AG04449 (cell line): ENCODE results near the gene AXIN2.

Experiments used
- CTCF ChIA-PET: fragments of 350-600 bp; formaldehyde crosslinking; extraction: SDS; loops from one replicate; lab custom pipeline; 2021; ENCODE audit warnings: antibody characterized with exemption; lab: Yijun Ruan, JAX
- POLR2A ChIA-PET: fragments of 400-600, 350-600 bp; formaldehyde crosslinking; extraction: SDS; loops from one replicate; lab custom pipeline; 2020; ENCODE audit warnings: antibody characterized with exemption, inconsistent platforms; lab: Yijun Ruan, JAX
- DNase-seq: peaks from one replicate; pipeline ENCODE4 v3.0.0-alpha.2; 2010; ENCODE audit warnings: low read depth, low spot score
- H3K4me3 ChIP-seq: 2 replicates; pipeline ENCODE4 v1.5.1; 2011; ENCODE audit warnings: low read depth, mild to moderate bottlenecking, control low read depth, low read length
- TF ChIP-seq, protein P1 (sequence below): IDR thresholded peaks from one replicate; pipeline ENCODE4 v1.5.1; 2011; ENCODE audit warnings: mild to moderate bottlenecking, moderate library complexity, low read length, control low read depth, inconsistent platforms; ENCODE audit not compliant: insufficient read depth; ENCODE audit errors: missing control alignments

The AXIN2 gene

DNA sequence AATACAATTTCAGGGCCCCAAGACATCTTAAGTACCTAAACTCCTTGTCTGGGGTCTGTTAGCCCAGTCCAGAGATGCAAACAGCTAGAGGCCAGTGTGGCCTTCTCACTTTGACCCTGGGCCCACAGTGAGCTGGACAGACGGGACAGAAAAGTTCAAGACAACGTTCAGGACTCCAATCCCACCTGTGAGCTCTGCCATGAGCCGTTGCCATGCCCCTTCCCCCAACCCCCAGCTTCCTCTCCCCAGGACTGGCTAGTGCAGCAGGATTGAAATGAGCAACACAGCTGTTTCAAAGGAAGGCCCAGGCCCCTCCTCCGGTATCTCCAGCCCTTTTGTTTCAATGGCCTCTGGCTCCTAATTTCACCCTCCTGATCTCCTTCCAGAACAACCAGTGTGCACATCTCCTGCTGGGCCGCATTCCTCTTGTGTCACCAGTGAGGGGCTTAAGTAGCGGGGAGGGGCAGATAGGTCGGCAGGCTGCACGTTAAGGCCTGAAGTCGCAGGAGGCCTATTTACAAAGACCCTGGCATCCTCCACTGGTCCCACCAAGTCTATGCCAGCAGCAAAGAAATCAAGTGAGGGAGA, 11.3 kb downstream of the AXIN2 start:
- no peak overlapping the region for H3K4me3 ChIP-seq
- no peak for DNase-seq
- TF ChIP-seq, protein P1, sequence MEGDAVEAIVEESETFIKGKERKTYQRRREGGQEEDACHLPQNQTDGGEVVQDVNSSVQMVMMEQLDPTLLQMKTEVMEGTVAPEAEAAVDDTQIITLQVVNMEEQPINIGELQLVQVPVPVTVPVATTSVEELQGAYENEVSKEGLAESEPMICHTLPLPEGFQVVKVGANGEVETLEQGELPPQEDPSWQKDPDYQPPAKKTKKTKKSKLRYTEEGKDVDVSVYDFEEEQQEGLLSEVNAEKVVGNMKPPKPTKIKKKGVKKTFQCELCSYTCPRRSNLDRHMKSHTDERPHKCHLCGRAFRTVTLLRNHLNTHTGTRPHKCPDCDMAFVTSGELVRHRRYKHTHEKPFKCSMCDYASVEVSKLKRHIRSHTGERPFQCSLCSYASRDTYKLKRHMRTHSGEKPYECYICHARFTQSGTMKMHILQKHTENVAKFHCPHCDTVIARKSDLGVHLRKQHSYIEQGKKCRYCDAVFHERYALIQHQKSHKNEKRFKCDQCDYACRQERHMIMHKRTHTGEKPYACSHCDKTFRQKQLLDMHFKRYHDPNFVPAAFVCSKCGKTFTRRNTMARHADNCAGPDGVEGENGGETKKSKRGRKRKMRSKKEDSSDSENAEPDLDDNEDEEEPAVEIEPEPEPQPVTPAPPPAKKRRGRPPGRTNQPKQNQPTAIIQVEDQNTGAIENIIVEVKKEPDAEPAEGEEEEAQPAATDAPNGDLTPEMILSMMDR, result no peak
- ChIA-PET POLR2A (no interaction called here), CTCF (no interaction called here)

DNA sequence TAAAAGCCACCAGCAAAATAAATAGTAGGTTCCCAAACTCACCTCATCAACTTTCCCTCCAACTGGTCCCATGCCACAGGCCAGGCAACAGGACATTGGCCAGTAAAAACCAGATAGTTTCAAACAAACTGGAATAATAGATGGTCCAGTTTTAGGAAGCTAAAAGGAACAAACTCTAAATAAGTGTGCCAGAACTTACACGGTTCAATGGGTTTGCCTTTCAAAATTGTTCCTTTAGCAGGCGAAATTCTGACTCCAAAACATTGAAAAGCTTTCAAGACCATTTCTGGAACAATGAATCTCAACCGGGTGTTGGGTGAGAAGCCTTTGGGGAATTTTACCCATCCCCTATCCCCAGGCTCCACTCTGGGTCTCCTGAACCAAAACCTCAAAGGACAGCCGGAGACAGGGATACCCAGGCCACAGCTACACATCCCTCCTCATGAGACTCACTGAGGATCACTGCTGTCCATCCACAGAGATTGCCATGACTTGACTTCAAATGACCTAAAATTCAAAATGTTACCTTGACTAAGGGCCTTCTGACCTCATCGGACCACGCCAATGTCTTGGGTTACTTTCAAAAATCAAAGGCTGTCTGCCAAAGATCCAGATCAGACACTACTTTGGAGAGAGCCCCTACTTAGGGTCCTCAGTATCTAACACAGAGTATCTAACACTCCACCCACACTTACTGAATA, 13.0 kb downstream of the AXIN2 start:
- ChIA-PET CTCF (interaction anchor here (1.3 kb wide), 1 partner anchor 8 kb away, joined by 7 read pairs; no protein-coding TSS in a partner anchor), POLR2A (no interaction called here)
- DNase-seq, result no peak
- H3K4me3 ChIP-seq, result no peak overlapping the region
- TF ChIP-seq, protein P1, result no peak

DNA sequence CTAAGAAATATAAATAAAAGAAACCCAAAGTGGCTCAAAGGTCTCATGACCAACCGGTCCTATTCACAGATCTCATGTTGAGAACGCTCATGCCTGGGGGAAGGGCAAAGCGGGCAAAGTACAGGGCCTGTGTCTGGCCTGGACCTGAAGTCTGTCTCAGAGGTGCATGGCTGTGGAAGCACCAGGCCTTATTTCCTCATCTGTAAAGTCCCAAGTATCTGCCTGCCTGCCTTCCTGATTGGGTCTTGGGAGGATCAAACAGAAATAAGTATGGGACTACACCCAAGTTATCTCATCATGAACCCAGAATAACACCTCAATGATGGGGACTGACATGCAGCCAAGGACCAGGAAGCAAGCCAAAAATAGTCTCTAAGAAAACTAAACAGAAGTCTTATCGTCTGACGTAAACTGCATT, 14.2 kb downstream of the AXIN2 start:
- ChIA-PET CTCF (no interaction called here), POLR2A (no interaction called here)
- no peak for DNase-seq
- no peak overlapping the region for H3K4me3 ChIP-seq
- TF ChIP-seq, protein P1, result no peak

DNA sequence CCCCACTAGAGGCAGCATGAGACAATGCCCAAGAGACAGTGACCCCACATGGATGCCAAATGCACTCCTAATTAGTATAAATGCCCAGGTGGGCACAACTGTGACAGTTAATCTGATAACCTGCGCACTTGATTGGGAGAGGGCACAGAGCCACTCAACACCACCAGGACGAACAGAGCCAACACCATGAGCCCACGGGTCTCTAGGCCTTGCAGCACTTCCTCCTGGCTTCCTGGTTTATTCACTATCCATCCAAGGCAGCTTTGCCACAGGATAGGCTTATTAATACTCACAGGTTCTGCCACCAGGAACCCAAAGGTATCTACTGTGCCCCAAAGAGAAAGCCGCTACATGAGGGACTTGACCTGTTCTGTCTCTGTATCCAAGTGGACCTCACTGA, 14.9 kb downstream of the AXIN2 start:
- TF ChIP-seq, protein P1, result no peak
- ChIA-PET CTCF (interaction anchor here (1.6 kb wide), 1 partner anchor 10 kb away, joined by 7 read pairs; no protein-coding TSS in a partner anchor), POLR2A (no interaction called here)
- no peak for DNase-seq
- H3K4me3 ChIP-seq, result no peak overlapping the region

DNA sequence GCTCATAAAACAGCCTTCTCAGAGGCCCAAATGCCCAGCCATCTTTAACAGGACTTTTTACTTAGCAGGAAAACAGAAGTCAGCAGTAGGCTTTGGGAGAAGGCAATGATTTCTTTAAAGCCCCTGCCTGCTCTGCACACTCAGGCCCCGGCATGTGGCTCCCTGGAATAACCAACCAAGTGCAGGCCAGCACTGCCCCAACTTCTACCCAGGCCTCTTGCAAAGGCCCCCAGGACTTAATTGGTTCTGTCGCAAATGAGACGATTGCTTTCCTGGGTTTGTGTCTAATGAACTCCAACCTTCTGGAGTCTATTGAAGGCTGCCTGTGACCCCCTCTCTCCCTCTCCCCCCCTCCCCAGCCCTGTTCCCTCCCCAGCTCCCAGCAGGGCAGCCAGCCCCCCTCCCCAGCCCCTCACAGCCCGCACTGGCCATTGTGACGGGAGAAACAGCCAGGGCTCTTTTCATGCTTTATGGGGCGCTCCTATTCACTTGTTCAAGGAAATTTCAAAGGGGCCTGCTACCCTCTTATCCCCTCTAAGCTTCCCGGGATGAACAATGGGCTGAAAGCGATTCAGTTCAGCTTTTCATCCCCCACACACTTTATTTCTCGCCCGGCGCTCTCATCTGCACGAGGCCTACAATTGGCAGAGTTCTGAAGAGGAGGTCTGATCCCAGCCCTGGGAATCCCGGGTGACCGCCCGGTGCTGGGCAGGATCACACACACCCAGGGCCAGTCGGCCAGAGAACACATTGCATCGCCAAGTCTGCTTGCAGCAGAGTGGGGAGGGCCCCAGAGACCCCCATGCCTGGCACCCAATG, 15.5 kb downstream of the AXIN2 start:
- TF ChIP-seq, protein P1, result no peak
- H3K4me3 ChIP-seq, result no peak overlapping the region
- CTCF ChIA-PET, result interaction anchor here (1.6 kb wide), 1 partner anchor 11 kb away, joined by 7 read pairs; no protein-coding TSS in a partner anchor
- POLR2A ChIA-PET, result no interaction called here
- no peak for DNase-seq

DNA sequence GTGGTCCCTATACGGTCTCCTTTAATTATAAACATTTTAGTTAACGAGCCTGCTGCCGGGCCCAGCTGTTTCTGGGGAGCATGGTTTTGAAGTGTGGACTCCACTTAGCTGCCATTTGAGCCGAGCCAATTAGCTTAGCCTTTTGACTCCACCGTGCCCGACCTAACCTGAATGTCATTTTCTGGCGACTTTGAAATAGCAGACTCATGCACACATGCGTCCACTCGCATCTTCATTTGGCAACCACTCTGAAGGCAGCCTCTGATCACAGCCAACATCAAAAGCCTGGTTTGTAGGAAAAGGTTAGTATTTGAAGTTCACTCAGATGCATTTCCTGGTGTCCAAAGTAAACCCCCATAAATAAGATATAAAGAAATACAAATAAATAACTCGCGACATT, 16.8 kb downstream of the AXIN2 start:
- ChIA-PET CTCF (interaction anchor here (1.1 kb wide), 1 partner anchor 12 kb away, joined by 3 read pairs; no protein-coding TSS in a partner anchor), POLR2A (no interaction called here)
- TF ChIP-seq, protein P1, result no peak
- no peak overlapping the region for H3K4me3 ChIP-seq
- DNase-seq, result no peak
